Measurements from ENCODE around the gene LRIG1.
A peak's percentile ranks its signal among the peaks of the same experiment; 100 is the strongest.

The LRIG1 gene

DNA sequence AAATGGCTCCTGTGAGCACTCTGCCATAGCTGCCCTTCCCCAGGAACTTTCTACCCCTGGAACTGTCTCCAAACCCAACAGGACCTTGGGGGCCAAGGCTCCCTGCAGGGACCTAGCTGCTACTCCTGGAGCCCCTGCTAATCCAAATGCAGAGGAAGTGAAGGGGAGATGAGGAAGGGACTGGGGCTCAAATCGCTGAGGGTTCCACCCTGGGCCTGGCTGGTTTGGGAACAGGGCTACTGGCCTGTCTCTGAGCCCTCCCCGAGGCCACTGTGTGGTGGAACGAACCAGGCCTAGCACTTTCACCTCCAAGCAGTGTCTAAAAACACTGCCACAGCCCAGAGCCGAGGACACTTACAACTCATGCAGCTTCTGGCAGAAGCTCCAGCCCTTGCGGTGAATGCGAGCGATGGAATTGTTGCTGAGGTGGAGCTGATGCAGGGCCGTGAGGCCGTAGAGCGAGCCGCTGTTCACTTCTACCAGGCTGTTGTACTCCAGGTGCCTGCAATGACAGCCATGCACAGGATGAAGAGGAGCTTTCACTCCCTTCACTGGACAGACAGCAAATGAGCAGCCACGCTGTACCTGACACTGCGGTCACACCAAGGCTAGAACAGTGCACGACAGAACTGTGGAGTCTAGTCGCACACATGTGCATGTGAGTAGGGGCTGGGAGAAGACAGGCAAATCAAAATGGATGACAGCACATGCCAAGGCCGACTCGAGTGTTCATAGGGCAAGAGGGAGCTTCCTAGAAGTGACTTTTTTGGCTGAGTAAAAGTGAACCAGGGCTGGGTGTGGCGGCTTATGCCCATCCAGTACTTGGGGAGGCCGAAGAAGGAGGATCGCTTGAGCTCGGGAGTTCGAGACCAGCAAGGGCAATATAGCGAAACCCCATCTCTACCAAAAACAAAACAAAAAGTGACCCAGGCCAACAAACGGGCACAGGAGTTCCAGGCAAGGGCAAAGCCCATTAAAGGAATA is 90.8 kb downstream of the LRIG1 start:
- Histone ChIP-seq H2AFZ (ENCODE audit: low read depth) (no peak overlapping the region), H3K79me2 (ENCODE audit: insufficient read depth, low read depth) (peaks cover 4% of the 10 kb centered on the region; the same call in 1 of the 2 replicates), H3K27ac (no peak overlapping the region), H3K4me2 (no peak overlapping the region), H3K9ac (no peak overlapping the region), H3K4me1 (ENCODE audit: low read depth, poor library complexity, severe bottlenecking) (no peaks in the 10 kb centered on the region), H4K20me1 (ENCODE audit: insufficient read depth) (no peaks in the 10 kb centered on the region), H3K4me3 (IDR thresholded peaks at IDR 0.05; ENCODE audit: insufficient read depth, low read depth, low read length) (no peak overlapping the region), H3K36me3 (ENCODE audit: insufficient read depth) (no peaks in the 10 kb centered on the region), H3K27me3 (ENCODE audit: insufficient read depth, low read depth) (no peaks in the 10 kb centered on the region)
- TF ChIP-seq, protein P1, sequence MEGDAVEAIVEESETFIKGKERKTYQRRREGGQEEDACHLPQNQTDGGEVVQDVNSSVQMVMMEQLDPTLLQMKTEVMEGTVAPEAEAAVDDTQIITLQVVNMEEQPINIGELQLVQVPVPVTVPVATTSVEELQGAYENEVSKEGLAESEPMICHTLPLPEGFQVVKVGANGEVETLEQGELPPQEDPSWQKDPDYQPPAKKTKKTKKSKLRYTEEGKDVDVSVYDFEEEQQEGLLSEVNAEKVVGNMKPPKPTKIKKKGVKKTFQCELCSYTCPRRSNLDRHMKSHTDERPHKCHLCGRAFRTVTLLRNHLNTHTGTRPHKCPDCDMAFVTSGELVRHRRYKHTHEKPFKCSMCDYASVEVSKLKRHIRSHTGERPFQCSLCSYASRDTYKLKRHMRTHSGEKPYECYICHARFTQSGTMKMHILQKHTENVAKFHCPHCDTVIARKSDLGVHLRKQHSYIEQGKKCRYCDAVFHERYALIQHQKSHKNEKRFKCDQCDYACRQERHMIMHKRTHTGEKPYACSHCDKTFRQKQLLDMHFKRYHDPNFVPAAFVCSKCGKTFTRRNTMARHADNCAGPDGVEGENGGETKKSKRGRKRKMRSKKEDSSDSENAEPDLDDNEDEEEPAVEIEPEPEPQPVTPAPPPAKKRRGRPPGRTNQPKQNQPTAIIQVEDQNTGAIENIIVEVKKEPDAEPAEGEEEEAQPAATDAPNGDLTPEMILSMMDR (conservative IDR thresholded peaks at IDR 0.05; ENCODE audit: low read depth, low read length): no peak

DNA sequence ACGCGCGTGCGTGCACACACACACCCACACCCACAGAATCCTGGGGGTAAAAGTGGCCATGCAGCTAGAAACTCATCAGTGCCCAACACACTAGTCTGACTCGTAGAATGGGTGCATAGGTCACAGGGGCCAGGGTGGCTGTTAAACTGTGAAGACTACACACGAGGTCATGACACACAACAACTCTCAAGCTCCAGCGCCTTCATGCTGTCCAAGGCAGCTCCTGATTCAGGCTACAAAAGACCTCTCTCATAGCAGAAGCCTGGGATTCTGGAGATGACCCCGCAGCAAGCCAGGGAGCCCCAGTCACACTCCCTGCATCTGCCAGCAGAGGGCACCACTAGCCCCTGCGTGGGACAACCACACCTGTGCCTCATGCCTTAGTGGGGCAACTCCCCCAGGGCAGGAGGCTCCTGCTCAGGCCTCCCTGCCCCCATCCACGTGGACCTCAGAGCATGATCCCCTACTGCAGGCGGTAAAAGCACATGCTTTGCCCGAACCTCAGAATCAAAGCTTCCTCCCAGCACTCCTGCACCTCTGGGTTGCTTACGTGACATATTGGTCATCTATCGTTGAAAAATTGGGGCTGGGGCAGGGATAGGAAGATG is 93.1 kb downstream of the LRIG1 start:
- peaks cover 4% of the 10 kb centered on the region; the same call in 1 of the 2 replicates for H3K79me2 ChIP-seq (ENCODE audit: insufficient read depth, low read depth)
- no peak overlapping the region for H2AFZ ChIP-seq (ENCODE audit: low read depth)
- no peak overlapping the region for H3K9ac ChIP-seq
- H4K20me1 ChIP-seq (ENCODE audit: insufficient read depth): no peaks in the 10 kb centered on the region
- no peak overlapping the region for H3K27ac ChIP-seq
- TF ChIP-seq, protein P1 (conservative IDR thresholded peaks at IDR 0.05; ENCODE audit: low read depth, low read length): peak; percentile 73
- H3K4me3 ChIP-seq (IDR thresholded peaks at IDR 0.05; ENCODE audit: insufficient read depth, low read depth, low read length): no peak overlapping the region
- H3K36me3 ChIP-seq (ENCODE audit: insufficient read depth): no peaks in the 10 kb centered on the region
- no peaks in the 10 kb centered on the region for H3K4me1 ChIP-seq (ENCODE audit: low read depth, poor library complexity, severe bottlenecking)
- no peaks in the 10 kb centered on the region for H3K27me3 ChIP-seq (ENCODE audit: insufficient read depth, low read depth)
- no peak overlapping the region for H3K4me2 ChIP-seq

DNA sequence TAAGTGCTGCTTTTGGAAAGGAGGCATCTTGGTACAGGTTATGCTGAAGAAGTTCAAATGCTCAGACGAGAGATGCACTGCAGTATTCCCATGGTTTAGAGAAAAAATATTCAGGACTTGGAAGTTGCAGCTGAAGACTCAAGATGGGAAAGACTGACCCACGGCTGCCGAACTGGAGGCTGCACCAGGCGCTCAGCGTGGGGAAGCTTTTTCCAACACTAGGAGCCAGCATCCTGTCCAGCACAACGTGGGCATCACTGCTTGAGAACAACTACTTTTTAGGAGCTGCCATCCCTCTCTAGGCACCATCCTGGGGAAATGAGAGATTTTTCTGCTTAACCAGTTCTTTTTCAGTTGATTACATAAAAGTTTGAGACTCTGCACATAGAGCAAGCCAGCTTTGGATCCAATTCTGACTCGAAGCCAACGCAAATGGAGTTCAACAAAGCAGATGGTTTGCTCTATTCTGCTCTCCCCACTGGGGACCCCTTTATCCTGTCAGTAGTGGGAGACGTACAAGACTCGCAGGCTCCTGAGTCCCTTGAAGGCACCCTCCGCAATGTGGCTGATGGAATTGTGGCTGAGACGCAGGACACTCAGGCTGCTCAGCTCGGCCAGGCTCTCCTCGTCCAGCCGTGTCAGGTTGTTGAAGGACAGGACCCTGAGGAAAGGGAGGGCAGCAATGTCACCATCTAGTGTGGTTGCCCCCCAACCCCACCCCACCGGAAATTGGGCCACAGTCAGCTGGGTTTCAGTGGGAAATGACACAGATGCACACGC is 93.8 kb downstream of the LRIG1 start:
- H2AFZ ChIP-seq (ENCODE audit: low read depth): no peak overlapping the region
- H3K4me2 ChIP-seq: no peak overlapping the region
- H3K27ac ChIP-seq: no peak overlapping the region
- no peaks in the 10 kb centered on the region for H3K27me3 ChIP-seq (ENCODE audit: insufficient read depth, low read depth)
- TF ChIP-seq, protein P1 (conservative IDR thresholded peaks at IDR 0.05; ENCODE audit: low read depth, low read length): no peak
- H3K4me1 ChIP-seq (ENCODE audit: low read depth, poor library complexity, severe bottlenecking): no peaks in the 10 kb centered on the region
- no peaks in the 10 kb centered on the region for H3K36me3 ChIP-seq (ENCODE audit: insufficient read depth)
- no peaks in the 10 kb centered on the region for H4K20me1 ChIP-seq (ENCODE audit: insufficient read depth)
- H3K79me2 ChIP-seq (ENCODE audit: insufficient read depth, low read depth): peaks cover 4% of the 10 kb centered on the region; the same call in 1 of the 2 replicates
- no peak overlapping the region for H3K4me3 ChIP-seq (IDR thresholded peaks at IDR 0.05; ENCODE audit: insufficient read depth, low read depth, low read length)
- H3K9ac ChIP-seq: no peak overlapping the region

DNA sequence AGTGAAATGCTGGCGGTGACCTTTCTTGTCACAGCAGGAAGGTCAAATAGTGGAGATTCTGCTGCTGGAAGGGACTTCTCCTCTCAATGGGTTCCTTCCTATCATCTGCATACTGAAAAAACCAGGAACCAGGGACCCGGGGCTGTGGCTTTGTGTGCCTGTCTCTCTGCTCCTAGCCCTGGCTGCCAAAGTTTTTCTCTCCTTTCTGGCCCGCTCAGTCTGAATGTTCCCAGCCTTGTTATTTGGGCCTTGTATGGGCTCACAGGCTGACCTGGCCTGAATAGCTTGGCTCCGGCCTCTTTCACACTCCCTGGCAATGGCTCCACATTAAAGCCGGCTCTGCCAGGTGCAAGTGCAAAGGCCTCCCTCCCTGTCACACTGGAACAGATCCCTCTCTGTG is 94.7 kb downstream of the LRIG1 start:
- Histone ChIP-seq H3K4me1 (ENCODE audit: low read depth, poor library complexity, severe bottlenecking) (no peaks in the 10 kb centered on the region), H2AFZ (ENCODE audit: low read depth) (no peak overlapping the region), H3K9ac (no peak overlapping the region), H3K4me2 (no peak overlapping the region), H4K20me1 (ENCODE audit: insufficient read depth) (no peaks in the 10 kb centered on the region), H3K36me3 (ENCODE audit: insufficient read depth) (no peaks in the 10 kb centered on the region), H3K79me2 (ENCODE audit: insufficient read depth, low read depth) (peaks cover 2% of the 10 kb centered on the region; the same call in 1 of the 2 replicates), H3K4me3 (IDR thresholded peaks at IDR 0.05; ENCODE audit: insufficient read depth, low read depth, low read length) (no peak overlapping the region), H3K27ac (no peak overlapping the region), H3K27me3 (ENCODE audit: insufficient read depth, low read depth) (no peaks in the 10 kb centered on the region)
- TF ChIP-seq, protein P1 (conservative IDR thresholded peaks at IDR 0.05; ENCODE audit: low read depth, low read length): no peak

All from KMS-11 (cell line).